ENCODE results near the gene ANO3.
"Not testable (repeated sequence)": the region's sequence is repeated elsewhere in the genome, so short reads cannot be mapped to it uniquely, and the experiment has no call there.

The ANO3 gene

GRCh38 chr11:26286472-26287066 lies 45.4 kb upstream of the ANO3 start:
- Histone ChIP-seq H3K36me3 (ENCODE audit: low read length) (no peaks in the 10 kb centered on the region), H2AFZ (ENCODE audit: low read depth, low read length, severe bottlenecking) (no peak overlapping the region), H3K9me2 (replicated peaks; ENCODE audit: insufficient read depth, low read length) (no peaks in the 10 kb centered on the region), H3K9me3 (ENCODE audit: insufficient read depth, low read length) (no peaks in the 10 kb centered on the region), H3F3A (ENCODE audit: insufficient read depth) (no peaks in the 10 kb centered on the region; the same call in 1 of the 2 replicates), H3K4me2 (ENCODE audit: low read depth, low read length, poor library complexity, severe bottlenecking) (no peak overlapping the region), H3K79me2 (ENCODE audit: insufficient read depth, low read length) (no peaks in the 10 kb centered on the region), H4K20me1 (ENCODE audit: low read depth, low read length) (no peaks in the 10 kb centered on the region), H3K9ac (ENCODE audit: low read length) (no peak overlapping the region), H3K27me3 (ENCODE audit: low read length) (no peaks in the 10 kb centered on the region), H3K27ac (ENCODE audit: low read depth, low read length) (no peak overlapping the region), H3K4me3 (ENCODE audit: insufficient read depth, low read length, poor library complexity, severe bottlenecking) (no peak overlapping the region)
- TF ChIP-seq EZH2phosphoT487 (conservative IDR thresholded peaks at IDR 0.05; ENCODE audit: low read length), result no peak
- peak; percentile 91 for TF ChIP-seq CTCF (IDR thresholded peaks at IDR 0.05; ENCODE audit: insufficient read depth, low read length, poor library complexity, severe bottlenecking)

GRCh38 chr11:26287067-26287518 lies 44.8 kb upstream of the ANO3 start:
- no peaks in the 10 kb centered on the region for H3K9me3 ChIP-seq (ENCODE audit: insufficient read depth, low read length)
- no peaks in the 10 kb centered on the region for H4K20me1 ChIP-seq (ENCODE audit: low read depth, low read length)
- H2AFZ ChIP-seq (ENCODE audit: low read depth, low read length, severe bottlenecking), result no peak overlapping the region
- H3F3A ChIP-seq (ENCODE audit: insufficient read depth), result no peaks in the 10 kb centered on the region; the same call in 1 of the 2 replicates
- no peak overlapping the region for H3K4me2 ChIP-seq (ENCODE audit: low read depth, low read length, poor library complexity, severe bottlenecking)
- H3K79me2 ChIP-seq (ENCODE audit: insufficient read depth, low read length), result no peaks in the 10 kb centered on the region
- no peaks in the 10 kb centered on the region for H3K36me3 ChIP-seq (ENCODE audit: low read length)
- H3K9ac ChIP-seq (ENCODE audit: low read length), result no peak overlapping the region
- H3K9me2 ChIP-seq (replicated peaks; ENCODE audit: insufficient read depth, low read length), result no peaks in the 10 kb centered on the region
- H3K27me3 ChIP-seq (ENCODE audit: low read length), result no peaks in the 10 kb centered on the region
- H3K4me3 ChIP-seq (ENCODE audit: insufficient read depth, low read length, poor library complexity, severe bottlenecking), result no peak overlapping the region
- TF ChIP-seq CTCF (IDR thresholded peaks at IDR 0.05; ENCODE audit: insufficient read depth, low read length, poor library complexity, severe bottlenecking) (no peak), EZH2phosphoT487 (conservative IDR thresholded peaks at IDR 0.05; ENCODE audit: low read length) (no peak)
- H3K27ac ChIP-seq (ENCODE audit: low read depth, low read length), result no peak overlapping the region

- TF ChIP-seq EZH2phosphoT487 (conservative IDR thresholded peaks at IDR 0.05; ENCODE audit: low read length) (no peak), CTCF (IDR thresholded peaks at IDR 0.05; ENCODE audit: insufficient read depth, low read length, poor library complexity, severe bottlenecking) (peak; percentile 79)
- no peak overlapping the region for H3K9ac ChIP-seq (ENCODE audit: low read length)
- no peak overlapping the region for H3K27ac ChIP-seq (ENCODE audit: low read depth, low read length)
- no peak overlapping the region for H2AFZ ChIP-seq (ENCODE audit: low read depth, low read length, severe bottlenecking)
- no peaks in the 10 kb centered on the region for H3F3A ChIP-seq (ENCODE audit: insufficient read depth)
- no peaks in the 10 kb centered on the region for H3K36me3 ChIP-seq (ENCODE audit: low read length)
- H3K27me3 ChIP-seq (ENCODE audit: low read length), result no peaks in the 10 kb centered on the region
- no peaks in the 10 kb centered on the region for H4K20me1 ChIP-seq (ENCODE audit: low read depth, low read length)
- H3K9me2 ChIP-seq (replicated peaks; ENCODE audit: insufficient read depth, low read length), result no peaks in the 10 kb centered on the region
- no peaks in the 10 kb centered on the region for H3K9me3 ChIP-seq (ENCODE audit: insufficient read depth, low read length)
- no peaks in the 10 kb centered on the region for H3K79me2 ChIP-seq (ENCODE audit: insufficient read depth, low read length)
- no peak overlapping the region for H3K4me2 ChIP-seq (ENCODE audit: low read depth, low read length, poor library complexity, severe bottlenecking)
- no peak overlapping the region for H3K4me3 ChIP-seq (ENCODE audit: insufficient read depth, low read length, poor library complexity, severe bottlenecking)
These were observed 34.5 kb upstream of the ANO3 start for GRCh38 chr11:26297189-26297975.

GRCh38 chr11:26316372-26316771 lies 15.6 kb upstream of the ANO3 start:
- not testable (repeated sequence) for H3K4me2 ChIP-seq (ENCODE audit: low read depth, low read length, poor library complexity, severe bottlenecking); H3F3A ChIP-seq (ENCODE audit: insufficient read depth); H3K4me3 ChIP-seq (ENCODE audit: insufficient read depth, low read length, poor library complexity, severe bottlenecking); H3K36me3 ChIP-seq (ENCODE audit: low read length); H3K79me2 ChIP-seq (ENCODE audit: insufficient read depth, low read length); H3K9me3 ChIP-seq (ENCODE audit: insufficient read depth, low read length); H4K20me1 ChIP-seq (ENCODE audit: low read depth, low read length); H3K9ac ChIP-seq (ENCODE audit: low read length); H2AFZ ChIP-seq (ENCODE audit: low read depth, low read length, severe bottlenecking); H3K9me2 ChIP-seq (replicated peaks; ENCODE audit: insufficient read depth, low read length); H3K27ac ChIP-seq (ENCODE audit: low read depth, low read length); H3K27me3 ChIP-seq (ENCODE audit: low read length)
